GM12801 (cell line): ENCODE data around the gene CBX8.

Experiments
- CTCF ChIP-seq: IDR thresholded peaks from one replicate; pipeline ENCODE4 v1.5.1; 2011; ENCODE audit warnings: control low read depth; ENCODE audit not compliant: insufficient read length; ENCODE audit errors: extremely low read depth

The CBX8 gene

GRCh38 chr17:79841369-79842135, 44.7 kb upstream of the CBX8 start:
- TF ChIP-seq CTCF = no peak

GRCh38 chr17:79840989-79841286, 44.1 kb upstream of the CBX8 start:
- TF ChIP-seq CTCF = no peak

- no peak for TF ChIP-seq CTCF
These were observed 43.6 kb upstream of the CBX8 start for GRCh38 chr17:79840269-79840988.

- TF ChIP-seq CTCF = no peak
These were observed 42.7 kb upstream of the CBX8 start, which contains the start of gene CBX4 for GRCh38 chr17:79839356-79840268. Gene CBX4 (minus strand): TSS chr17:79839440. CDS start chr17:79839251, 189 bp downstream.

- no peak for TF ChIP-seq CTCF
These were observed 41.8 kb upstream of the CBX8 start for GRCh38 chr17:79838522-79839274.

GRCh38 chr17:79837888-79838521, 41.1 kb upstream of the CBX8 start:
- no peak for TF ChIP-seq CTCF
